SK-N-SH treated with all-trans-retinoic acid at 6 μM for 48 hours (cell line): ENCODE data around the gene ADAMTSL1.
"Not testable (repeated sequence)": the region's sequence is repeated elsewhere in the genome, so short reads cannot be mapped to it uniquely, and the experiment has no call there.

Experiments used
- ATAC-seq: fragments of 200-7000 bp; cut with Tn5 transposase; 3 replicates; pipeline ENCODE4 v1.9.1; 2020; ENCODE audit warnings: mild to moderate bottlenecking, moderate library complexity
- ARNTL ChIP-seq: fragments of 450-650 bp; formaldehyde crosslinking; IDR thresholded peaks from 2 replicates; pipeline ENCODE4 v1.5.0; 2020; ENCODE audit warnings: low read depth, mild to moderate bottlenecking, moderate library complexity, borderline replicate concordance
- CSDC2 ChIP-seq: fragments of 250-450 bp; sonication (Bioruptor Pico); IDR thresholded peaks from 2 replicates; pipeline ENCODE4 v1.5.0; 2020; ENCODE audit warnings: mild to moderate bottlenecking, moderate library complexity
- ESRRG ChIP-seq: fragments of 250-450 bp; sonication (Bioruptor Pico); IDR thresholded peaks from 2 replicates; pipeline ENCODE4 v1.6.1; 2021; ENCODE audit warnings: mild to moderate bottlenecking
- GLIS3 ChIP-seq: fragments of 250-450 bp; sonication (Bioruptor Pico); IDR thresholded peaks from 2 replicates; pipeline ENCODE4 v1.5.0; 2020; ENCODE audit warnings: mild to moderate bottlenecking, moderate library complexity
- ISL1 ChIP-seq: fragments of 250-450 bp; sonication (Bioruptor Pico); IDR thresholded peaks from 2 replicates; pipeline ENCODE4 v2.1.2; 2022; ENCODE audit warnings: mild to moderate bottlenecking, moderate library complexity
- OSR1 ChIP-seq: fragments of 250-450 bp; sonication (Bioruptor Pico); IDR thresholded peaks from 2 replicates; pipeline ENCODE4 v1.8.0; 2022; ENCODE audit warnings: moderate library complexity, mild to moderate bottlenecking, inconsistent platforms
- PPARA ChIP-seq: fragments of 250-450 bp; sonication (Bioruptor Pico); IDR thresholded peaks from 2 replicates; pipeline ENCODE4 v1.5.0; 2020; ENCODE audit warnings: mild to moderate bottlenecking, borderline replicate concordance
- SNAI2 ChIP-seq: fragments of 250-450 bp; sonication (Bioruptor Pico); IDR thresholded peaks from 2 replicates; pipeline ENCODE4 v1.5.0; 2020; ENCODE audit warnings: mild to moderate bottlenecking, moderate library complexity
- TCF4 ChIP-seq: fragments of 250-450 bp; sonication (Bioruptor Pico); IDR thresholded peaks from 2 replicates; pipeline ENCODE4 v1.8.0; 2021; ENCODE audit warnings: mild to moderate bottlenecking, moderate library complexity, borderline replicate concordance
- TOX ChIP-seq: fragments of 250-450 bp; sonication (Bioruptor Pico); IDR thresholded peaks from 2 replicates; pipeline ENCODE4 v1.8.0; 2021; ENCODE audit warnings: mild to moderate bottlenecking, moderate library complexity, borderline replicate concordance
- ZC3H10 ChIP-seq: fragments of 250-450 bp; sonication (Bioruptor Pico); IDR thresholded peaks from 2 replicates; pipeline ENCODE4 v1.5.1; 2021; ENCODE audit warnings: mild to moderate bottlenecking, moderate library complexity
- ZFP3 ChIP-seq: fragments of 250-450 bp; sonication (Bioruptor Pico); IDR thresholded peaks from 2 replicates; pipeline ENCODE4 v1.5.0; 2020; ENCODE audit warnings: mild to moderate bottlenecking, moderate library complexity
- ZFP30 ChIP-seq: fragments of 450-650 bp; formaldehyde crosslinking; IDR thresholded peaks from 2 replicates; pipeline ENCODE4 v1.5.0; 2022; ENCODE audit warnings: mild to moderate bottlenecking, moderate library complexity
- ZNF565 ChIP-seq: fragments of 450-650 bp; formaldehyde crosslinking; conservative IDR thresholded peaks from 2 replicates; pipeline ENCODE4 v1.5.0; 2020; ENCODE audit warnings: low read depth, mild to moderate bottlenecking, moderate library complexity
- ZNF70 ChIP-seq: fragments of 450-650 bp; formaldehyde crosslinking; IDR thresholded peaks from 2 replicates; pipeline ENCODE4 v1.5.0; 2020; ENCODE audit warnings: mild to moderate bottlenecking, moderate library complexity
- ZNF8 ChIP-seq: fragments of 450-650 bp; formaldehyde crosslinking; IDR thresholded peaks from 2 replicates; pipeline ENCODE4 v1.5.0; 2020; ENCODE audit warnings: mild to moderate bottlenecking, moderate library complexity
- TF ChIP-seq, protein P1 (sequence below): fragments of 250-450 bp; sonication (Bioruptor Pico); IDR thresholded peaks from 2 replicates; pipeline ENCODE4 v1.8.0; 2020; ENCODE audit warnings: mild to moderate bottlenecking, moderate library complexity, borderline replicate concordance
- TF ChIP-seq, protein P2 (sequence below): fragments of 250-450 bp; sonication (Bioruptor Pico); IDR thresholded peaks from 2 replicates; pipeline ENCODE4 v1.5.1; 2021; ENCODE audit warnings: mild to moderate bottlenecking, moderate library complexity
- TF ChIP-seq, protein P3 (sequence below): fragments of 250-450 bp; sonication (Bioruptor Pico); IDR thresholded peaks from 2 replicates; pipeline ENCODE4 v1.5.0; 2020; ENCODE audit warnings: mild to moderate bottlenecking, moderate library complexity
- TF ChIP-seq, protein P4 (sequence below): fragments of 250-450 bp; sonication (Bioruptor Pico); IDR thresholded peaks from 2 replicates; pipeline ENCODE4 v1.8.0; 2021; ENCODE audit warnings: low read depth, mild to moderate bottlenecking, moderate library complexity, borderline replicate concordance

Gene ADAMTSL1

DNA sequence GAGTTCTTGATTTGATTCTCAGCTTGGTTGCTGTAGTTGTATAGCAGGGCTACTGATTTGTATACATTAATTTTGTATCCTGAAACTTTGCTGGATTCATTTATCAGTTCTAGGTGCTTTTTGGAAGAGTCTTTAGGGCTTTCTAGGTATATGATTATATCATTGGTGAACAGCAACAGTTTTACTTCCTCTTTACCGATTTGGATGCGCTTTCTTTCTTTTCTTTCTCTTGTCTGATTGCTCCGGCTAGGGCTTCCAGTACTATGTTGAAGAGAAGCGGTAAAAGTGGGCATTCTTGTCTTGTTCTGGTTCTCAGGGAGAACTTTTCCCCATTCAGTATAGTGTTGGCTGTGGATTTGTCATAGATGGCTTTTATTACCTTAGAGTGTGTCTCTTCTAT lies 400.1 kb downstream of the ADAMTSL1 start:
- ATAC-seq: no peak
- TF ChIP-seq, protein P1, sequence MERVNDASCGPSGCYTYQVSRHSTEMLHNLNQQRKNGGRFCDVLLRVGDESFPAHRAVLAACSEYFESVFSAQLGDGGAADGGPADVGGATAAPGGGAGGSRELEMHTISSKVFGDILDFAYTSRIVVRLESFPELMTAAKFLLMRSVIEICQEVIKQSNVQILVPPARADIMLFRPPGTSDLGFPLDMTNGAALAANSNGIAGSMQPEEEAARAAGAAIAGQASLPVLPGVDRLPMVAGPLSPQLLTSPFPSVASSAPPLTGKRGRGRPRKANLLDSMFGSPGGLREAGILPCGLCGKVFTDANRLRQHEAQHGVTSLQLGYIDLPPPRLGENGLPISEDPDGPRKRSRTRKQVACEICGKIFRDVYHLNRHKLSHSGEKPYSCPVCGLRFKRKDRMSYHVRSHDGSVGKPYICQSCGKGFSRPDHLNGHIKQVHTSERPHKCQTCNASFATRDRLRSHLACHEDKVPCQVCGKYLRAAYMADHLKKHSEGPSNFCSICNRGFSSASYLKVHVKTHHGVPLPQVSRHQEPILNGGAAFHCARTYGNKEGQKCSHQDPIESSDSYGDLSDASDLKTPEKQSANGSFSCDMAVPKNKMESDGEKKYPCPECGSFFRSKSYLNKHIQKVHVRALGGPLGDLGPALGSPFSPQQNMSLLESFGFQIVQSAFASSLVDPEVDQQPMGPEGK (CRISPR knock-in tag): no peak
- TF ChIP-seq ZC3H10 (CRISPR knock-in tag) (no peak), ZNF70 (CRISPR knock-in tag) (no peak), OSR1 (CRISPR knock-in tag) (no peak), SNAI2 (no peak), ZFP3 (CRISPR knock-in tag) (no peak), ARNTL (CRISPR knock-in tag) (no peak), ESRRG (no peak), ZNF565 (CRISPR knock-in tag) (no peak)
- TF ChIP-seq, protein P2, sequence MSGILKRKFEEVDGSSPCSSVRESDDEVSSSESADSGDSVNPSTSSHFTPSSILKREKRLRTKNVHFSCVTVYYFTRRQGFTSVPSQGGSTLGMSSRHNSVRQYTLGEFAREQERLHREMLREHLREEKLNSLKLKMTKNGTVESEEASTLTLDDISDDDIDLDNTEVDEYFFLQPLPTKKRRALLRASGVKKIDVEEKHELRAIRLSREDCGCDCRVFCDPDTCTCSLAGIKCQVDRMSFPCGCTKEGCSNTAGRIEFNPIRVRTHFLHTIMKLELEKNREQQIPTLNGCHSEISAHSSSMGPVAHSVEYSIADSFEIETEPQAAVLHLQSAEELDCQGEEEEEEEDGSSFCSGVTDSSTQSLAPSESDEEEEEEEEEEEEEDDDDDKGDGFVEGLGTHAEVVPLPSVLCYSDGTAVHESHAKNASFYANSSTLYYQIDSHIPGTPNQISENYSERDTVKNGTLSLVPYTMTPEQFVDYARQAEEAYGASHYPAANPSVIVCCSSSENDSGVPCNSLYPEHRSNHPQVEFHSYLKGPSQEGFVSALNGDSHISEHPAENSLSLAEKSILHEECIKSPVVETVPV (CRISPR knock-in tag): no peak

DNA sequence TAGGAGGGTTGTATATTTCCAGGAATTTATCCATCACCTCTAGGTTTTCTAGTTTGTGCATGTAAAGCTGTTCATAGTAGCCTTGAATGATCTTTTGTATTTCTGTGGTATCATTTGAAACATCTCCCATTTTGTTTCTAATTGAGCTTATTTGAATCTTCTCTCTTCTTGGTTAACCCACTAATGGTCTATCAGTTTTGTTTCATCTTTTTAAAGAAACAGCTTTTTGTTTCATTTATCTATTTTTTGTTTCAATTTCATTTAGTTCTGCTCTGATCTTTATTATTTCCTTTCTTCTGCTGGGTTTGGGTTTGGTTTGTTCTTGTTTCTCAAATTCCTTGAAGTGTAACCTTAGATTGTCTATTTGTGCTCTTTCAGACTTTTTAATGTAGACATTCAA lies 401.0 kb downstream of the ADAMTSL1 start:
- ATAC-seq: not testable (repeated sequence)

DNA sequence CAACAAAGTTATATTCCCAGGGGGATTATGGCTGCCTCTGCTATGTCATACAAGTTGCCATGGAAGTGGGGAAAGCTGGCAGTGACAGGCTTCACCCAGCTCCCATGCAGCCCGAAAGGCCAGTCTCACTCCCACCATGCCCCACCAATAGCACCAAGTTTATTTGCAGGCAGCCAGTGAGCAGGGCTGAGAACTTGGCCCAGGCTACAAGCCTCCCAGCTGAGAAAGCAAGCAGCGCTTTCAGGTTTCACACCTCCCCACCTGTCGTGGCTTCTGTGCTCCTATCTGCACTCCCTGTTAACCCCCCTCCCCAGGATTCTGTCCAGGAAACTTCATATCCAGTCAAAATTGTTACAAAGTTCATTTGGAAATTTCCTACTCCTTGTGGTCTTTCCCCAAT lies 404.0 kb downstream of the ADAMTSL1 start:
- no peak for ATAC-seq
- TF ChIP-seq TOX (CRISPR knock-in tag) (no peak), ZNF565 (CRISPR knock-in tag) (no peak), TCF4 (CRISPR knock-in tag) (no peak), PPARA (CRISPR knock-in tag) (no peak), ZFP3 (CRISPR knock-in tag) (no peak), OSR1 (CRISPR knock-in tag) (no peak), GLIS3 (no peak), ARNTL (CRISPR knock-in tag) (no peak), ZC3H10 (CRISPR knock-in tag) (no peak), ZNF8 (CRISPR knock-in tag) (no peak), ZFP30 (CRISPR knock-in tag) (no peak), ISL1 (CRISPR knock-in tag) (no peak), CSDC2 (CRISPR knock-in tag) (no peak)
- TF ChIP-seq, protein P2 (CRISPR knock-in tag): no peak

DNA sequence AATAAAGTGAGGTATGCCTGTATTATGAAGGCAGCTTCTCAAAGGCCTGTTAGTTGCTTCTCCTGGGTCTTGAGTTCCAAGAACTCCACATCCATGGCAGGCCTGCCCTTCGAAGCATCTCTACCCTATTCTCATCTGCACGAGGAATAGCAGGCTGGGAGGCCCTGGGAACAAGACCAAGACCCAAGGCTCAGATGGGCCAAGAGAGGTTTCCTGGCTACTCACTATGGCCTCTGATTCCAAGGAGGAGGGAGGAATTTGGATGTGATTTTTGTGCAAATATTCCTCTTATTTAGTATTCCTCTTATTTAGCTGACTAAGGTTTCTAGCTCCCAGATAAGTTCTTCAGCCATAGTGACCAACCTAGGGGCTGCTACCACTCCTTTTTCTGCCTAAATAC lies 407.8 kb downstream of the ADAMTSL1 start:
- no peak for TF ChIP-seq ZFP3 (CRISPR knock-in tag)
- TF ChIP-seq GLIS3: no peak
- TF ChIP-seq PPARA (CRISPR knock-in tag): no peak
- no peak for TF ChIP-seq ISL1 (CRISPR knock-in tag)
- TF ChIP-seq ZNF8 (CRISPR knock-in tag): no peak
- no peak for TF ChIP-seq ZFP30 (CRISPR knock-in tag)
- no peak for TF ChIP-seq ZC3H10 (CRISPR knock-in tag)
- TF ChIP-seq, protein P3, sequence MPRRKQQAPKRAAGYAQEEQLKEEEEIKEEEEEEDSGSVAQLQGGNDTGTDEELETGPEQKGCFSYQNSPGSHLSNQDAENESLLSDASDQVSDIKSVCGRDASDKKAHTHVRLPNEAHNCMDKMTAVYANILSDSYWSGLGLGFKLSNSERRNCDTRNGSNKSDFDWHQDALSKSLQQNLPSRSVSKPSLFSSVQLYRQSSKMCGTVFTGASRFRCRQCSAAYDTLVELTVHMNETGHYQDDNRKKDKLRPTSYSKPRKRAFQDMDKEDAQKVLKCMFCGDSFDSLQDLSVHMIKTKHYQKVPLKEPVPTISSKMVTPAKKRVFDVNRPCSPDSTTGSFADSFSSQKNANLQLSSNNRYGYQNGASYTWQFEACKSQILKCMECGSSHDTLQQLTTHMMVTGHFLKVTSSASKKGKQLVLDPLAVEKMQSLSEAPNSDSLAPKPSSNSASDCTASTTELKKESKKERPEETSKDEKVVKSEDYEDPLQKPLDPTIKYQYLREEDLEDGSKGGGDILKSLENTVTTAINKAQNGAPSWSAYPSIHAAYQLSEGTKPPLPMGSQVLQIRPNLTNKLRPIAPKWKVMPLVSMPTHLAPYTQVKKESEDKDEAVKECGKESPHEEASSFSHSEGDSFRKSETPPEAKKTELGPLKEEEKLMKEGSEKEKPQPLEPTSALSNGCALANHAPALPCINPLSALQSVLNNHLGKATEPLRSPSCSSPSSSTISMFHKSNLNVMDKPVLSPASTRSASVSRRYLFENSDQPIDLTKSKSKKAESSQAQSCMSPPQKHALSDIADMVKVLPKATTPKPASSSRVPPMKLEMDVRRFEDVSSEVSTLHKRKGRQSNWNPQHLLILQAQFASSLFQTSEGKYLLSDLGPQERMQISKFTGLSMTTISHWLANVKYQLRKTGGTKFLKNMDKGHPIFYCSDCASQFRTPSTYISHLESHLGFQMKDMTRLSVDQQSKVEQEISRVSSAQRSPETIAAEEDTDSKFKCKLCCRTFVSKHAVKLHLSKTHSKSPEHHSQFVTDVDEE: no peak
- TF ChIP-seq, protein P4, sequence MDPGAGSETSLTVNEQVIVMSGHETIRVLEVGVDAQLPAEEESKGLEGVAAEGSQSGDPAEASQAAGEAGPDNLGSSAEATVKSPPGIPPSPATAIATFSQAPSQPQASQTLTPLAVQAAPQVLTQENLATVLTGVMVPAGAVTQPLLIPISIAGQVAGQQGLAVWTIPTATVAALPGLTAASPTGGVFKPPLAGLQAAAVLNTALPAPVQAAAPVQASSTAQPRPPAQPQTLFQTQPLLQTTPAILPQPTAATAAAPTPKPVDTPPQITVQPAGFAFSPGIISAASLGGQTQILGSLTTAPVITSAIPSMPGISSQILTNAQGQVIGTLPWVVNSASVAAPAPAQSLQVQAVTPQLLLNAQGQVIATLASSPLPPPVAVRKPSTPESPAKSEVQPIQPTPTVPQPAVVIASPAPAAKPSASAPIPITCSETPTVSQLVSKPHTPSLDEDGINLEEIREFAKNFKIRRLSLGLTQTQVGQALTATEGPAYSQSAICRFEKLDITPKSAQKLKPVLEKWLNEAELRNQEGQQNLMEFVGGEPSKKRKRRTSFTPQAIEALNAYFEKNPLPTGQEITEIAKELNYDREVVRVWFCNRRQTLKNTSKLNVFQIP (CRISPR knock-in tag): no peak
- TF ChIP-seq ZNF70 (CRISPR knock-in tag): no peak
- TF ChIP-seq ZNF565 (CRISPR knock-in tag): no peak
- ATAC-seq: no peak
